ENCODE results near the gene FAM98C.

FAM98C gene

DNA sequence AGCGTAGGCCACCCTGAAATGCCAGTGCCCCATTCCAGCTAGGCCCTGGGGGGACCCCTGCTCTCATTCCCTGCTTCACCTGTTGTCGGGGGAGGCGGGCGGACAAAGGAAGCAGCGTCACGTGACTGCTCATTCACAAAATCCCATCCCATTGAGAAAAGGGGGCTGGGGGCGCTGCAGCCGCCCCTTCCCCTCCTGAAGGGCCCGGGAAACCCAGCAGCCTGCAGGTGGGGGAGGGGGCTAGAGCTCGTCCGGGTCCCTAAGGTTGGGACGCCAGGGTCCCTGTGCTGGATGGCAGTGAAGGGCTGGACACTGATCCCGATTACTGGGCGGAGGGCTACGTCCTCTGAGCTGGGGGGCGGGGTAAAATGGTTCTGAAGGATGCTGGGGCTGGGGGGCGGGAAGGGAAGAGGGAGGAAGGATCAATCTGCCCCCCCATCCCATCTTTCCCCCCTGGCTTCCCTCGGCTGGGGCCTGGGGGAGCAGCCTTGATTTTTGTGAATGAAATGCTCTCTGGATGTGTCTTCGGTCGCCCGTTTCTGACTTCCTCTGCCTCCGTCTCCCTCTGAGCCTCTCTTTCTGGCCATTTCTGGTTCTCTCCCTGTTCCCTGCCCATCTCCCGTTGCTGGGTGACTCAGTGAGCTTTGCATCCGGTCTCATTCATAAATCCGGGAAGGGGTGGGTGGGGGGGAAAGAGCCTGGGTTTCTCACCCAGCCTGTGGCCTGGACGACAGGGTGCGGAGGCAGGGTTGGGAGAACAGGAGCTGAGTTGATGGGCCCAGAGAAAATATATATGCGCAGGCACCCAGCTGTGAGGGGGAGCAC, 13.6 kb upstream of the FAM98C start:
- peaks cover 5% of the 10 kb centered on the region for H3K36me3 ChIP-seq (ENCODE audit: control insufficient read depth, low read depth, low read length)
- H3K27ac ChIP-seq (ENCODE audit: low read length) = peak overlapping the region; percentile 73
- H3K4me3 ChIP-seq (ENCODE audit: low read length) = peak overlapping the region; percentile 97
- H3K9me3 ChIP-seq (ENCODE audit: control insufficient read depth, low read depth, low read length) = no peaks in the 10 kb centered on the region
- peaks cover 14% of the 10 kb centered on the region for H3K4me1 ChIP-seq (ENCODE audit: control insufficient read depth, low read depth, low read length)
- H3K9ac ChIP-seq (ENCODE audit: low read length) = peak overlapping the region; percentile 87
- H3K27me3 ChIP-seq (ENCODE audit: control insufficient read depth, insufficient read depth, low read length) = no peaks in the 10 kb centered on the region

DNA sequence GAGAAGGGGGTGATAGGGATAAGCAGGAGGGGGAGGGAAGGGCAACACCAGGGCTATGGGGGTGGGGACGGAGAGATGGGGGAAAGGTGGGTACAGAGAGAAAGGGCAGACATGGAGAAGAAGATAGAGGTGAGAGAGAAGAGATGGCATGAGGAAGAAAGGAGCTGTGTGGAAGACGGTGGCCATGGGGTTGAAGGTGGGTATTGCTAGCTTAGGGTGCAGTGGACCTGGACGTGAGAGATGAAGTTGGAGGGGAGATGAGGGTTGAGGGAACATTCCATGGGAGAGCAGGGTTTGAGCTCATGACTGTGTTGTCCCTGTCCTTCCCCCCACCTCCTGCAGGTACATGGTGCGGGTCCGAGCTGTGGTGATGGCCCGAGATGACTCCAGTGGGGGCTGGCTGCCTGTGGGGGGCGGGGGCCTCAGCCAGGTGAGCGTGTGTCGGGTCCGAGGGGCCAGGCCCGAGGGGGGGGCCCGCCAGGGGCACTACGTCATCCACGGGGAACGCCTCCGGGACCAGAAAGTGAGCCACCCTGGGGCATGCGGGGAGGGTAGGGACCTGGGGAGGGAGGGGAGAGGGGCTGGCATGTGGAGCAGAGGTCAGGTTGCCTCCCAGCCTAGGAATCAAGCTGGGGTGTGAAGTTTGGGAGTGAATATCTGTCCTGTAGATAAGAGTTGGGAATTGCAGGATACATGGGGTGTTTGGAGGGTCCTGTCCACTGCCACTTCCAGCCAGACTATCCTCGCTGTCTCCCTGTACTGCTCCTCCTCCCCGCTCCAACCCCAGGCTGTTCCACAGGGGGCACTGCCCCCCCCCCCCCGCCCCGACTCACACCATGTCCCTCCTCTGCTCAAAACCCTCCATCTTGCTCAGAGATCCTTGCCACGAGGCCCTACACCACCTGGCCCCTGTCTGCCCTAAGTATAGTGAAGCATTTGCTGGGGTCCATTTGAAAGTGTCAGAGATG, 12.7 kb upstream of the FAM98C start:
- Histone ChIP-seq H3K27me3 (ENCODE audit: control insufficient read depth, insufficient read depth, low read length) (no peaks in the 10 kb centered on the region), H3K27ac (ENCODE audit: low read length) (no peak overlapping the region), H3K36me3 (ENCODE audit: control insufficient read depth, low read depth, low read length) (peaks cover 5% of the 10 kb centered on the region), H3K4me3 (ENCODE audit: low read length) (peak overlapping the region; percentile 97), H3K9ac (ENCODE audit: low read length) (peak overlapping the region; percentile 87), H3K9me3 (ENCODE audit: control insufficient read depth, low read depth, low read length) (no peaks in the 10 kb centered on the region), H3K4me1 (ENCODE audit: control insufficient read depth, low read depth, low read length) (peaks cover 14% of the 10 kb centered on the region)

DNA sequence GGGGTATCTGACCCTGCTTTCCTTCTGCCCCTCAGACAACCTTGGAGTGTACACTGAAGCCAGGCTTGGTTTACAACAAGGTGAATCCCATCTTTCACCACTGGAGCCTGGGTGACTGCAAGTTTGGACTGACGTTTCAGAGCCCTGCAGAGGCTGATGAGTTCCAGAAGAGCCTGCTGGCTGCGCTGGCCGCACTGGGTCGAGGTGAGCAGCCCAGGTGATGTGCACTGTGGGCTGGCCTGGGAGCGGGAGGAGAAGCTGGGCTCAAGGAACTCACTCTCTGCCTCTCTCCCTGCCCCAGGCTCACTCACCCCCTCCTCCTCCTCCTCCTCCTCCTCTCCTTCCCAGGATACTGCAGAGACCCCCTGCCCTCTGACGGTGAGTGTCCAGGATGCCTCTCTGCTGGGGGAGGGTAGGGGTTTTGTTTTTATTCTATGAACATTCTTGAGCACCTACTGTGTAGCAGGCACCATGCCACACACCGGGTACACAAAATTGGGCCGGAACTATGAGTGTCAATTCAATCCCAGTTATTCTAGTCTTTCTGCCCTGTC, 10.9 kb upstream of the FAM98C start:
- H3K9me3 ChIP-seq (ENCODE audit: control insufficient read depth, low read depth, low read length) = no peaks in the 10 kb centered on the region
- H3K27ac ChIP-seq (ENCODE audit: low read length) = no peak overlapping the region
- H3K27me3 ChIP-seq (ENCODE audit: control insufficient read depth, insufficient read depth, low read length) = peaks cover 6% of the 10 kb centered on the region
- H3K4me1 ChIP-seq (ENCODE audit: control insufficient read depth, low read depth, low read length) = peaks cover 14% of the 10 kb centered on the region
- H3K36me3 ChIP-seq (ENCODE audit: control insufficient read depth, low read depth, low read length) = peaks cover 5% of the 10 kb centered on the region
- no peak overlapping the region for H3K4me3 ChIP-seq (ENCODE audit: low read length)
- H3K9ac ChIP-seq (ENCODE audit: low read length) = no peak overlapping the region

DNA sequence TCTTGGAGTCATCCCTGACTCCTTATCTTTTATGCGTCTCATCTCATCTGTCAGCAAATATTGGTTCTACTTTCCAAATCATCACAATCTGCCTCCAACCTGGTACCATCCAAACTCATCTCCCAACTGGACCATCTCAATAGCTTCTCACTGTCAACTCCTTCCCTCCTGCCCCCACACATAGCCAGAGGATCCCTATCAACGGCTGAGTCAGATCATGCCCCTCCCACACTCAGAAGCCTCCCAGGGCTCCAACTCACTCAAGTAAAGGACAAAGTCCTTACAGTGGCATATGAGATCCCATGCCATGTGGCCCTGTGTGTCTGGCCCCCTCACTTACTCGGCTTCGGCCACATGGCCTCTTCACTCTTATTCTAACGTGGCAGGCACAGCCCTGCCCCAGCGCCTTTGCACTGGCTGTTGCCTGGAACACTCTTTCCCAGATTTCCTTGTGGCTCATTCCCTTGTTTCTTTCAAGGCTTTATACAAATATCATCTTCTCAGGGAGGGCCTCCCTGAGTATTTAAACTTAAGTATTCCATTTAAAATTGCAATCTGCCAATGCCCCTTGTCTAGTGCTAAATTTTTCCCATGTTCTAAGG, 10.1 kb upstream of the FAM98C start:
- peaks cover 14% of the 10 kb centered on the region for H3K4me1 ChIP-seq (ENCODE audit: control insufficient read depth, low read depth, low read length)
- H3K27ac ChIP-seq (ENCODE audit: low read length) = no peak overlapping the region
- peaks cover 14% of the 10 kb centered on the region for H3K27me3 ChIP-seq (ENCODE audit: control insufficient read depth, insufficient read depth, low read length)
- no peak overlapping the region for H3K4me3 ChIP-seq (ENCODE audit: low read length)
- H3K9me3 ChIP-seq (ENCODE audit: control insufficient read depth, low read depth, low read length) = no peaks in the 10 kb centered on the region
- H3K36me3 ChIP-seq (ENCODE audit: control insufficient read depth, low read depth, low read length) = peaks cover 5% of the 10 kb centered on the region
- H3K9ac ChIP-seq (ENCODE audit: low read length) = no peak overlapping the region

DNA sequence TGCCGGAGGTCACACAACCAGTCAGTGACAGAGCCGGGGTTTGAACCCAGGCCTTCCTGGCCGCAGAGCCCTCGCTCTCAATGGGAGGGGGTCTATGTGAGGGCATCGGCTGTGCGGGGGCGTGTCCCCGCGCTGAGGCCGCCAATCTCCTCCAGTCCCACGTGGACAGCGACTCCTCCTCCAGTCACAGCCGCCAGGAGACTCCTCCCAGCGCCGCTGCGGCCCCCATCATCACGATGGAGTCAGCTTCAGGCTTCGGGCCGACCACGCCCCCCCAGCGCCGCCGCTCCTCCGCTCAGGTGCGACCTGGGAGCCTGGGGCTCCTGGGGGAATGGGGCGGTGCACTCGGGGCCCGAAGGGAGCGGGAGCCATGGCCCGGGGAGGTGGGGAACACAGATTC, 8.4 kb upstream of the FAM98C start:
- H3K27ac ChIP-seq (ENCODE audit: low read length) = no peak overlapping the region
- H3K9me3 ChIP-seq (ENCODE audit: control insufficient read depth, low read depth, low read length) = no peaks in the 10 kb centered on the region
- peaks cover 5% of the 10 kb centered on the region for H3K36me3 ChIP-seq (ENCODE audit: control insufficient read depth, low read depth, low read length)
- H3K27me3 ChIP-seq (ENCODE audit: control insufficient read depth, insufficient read depth, low read length) = peaks cover 29% of the 10 kb centered on the region
- H3K4me1 ChIP-seq (ENCODE audit: control insufficient read depth, low read depth, low read length) = peaks cover 14% of the 10 kb centered on the region
- H3K9ac ChIP-seq (ENCODE audit: low read length) = no peak overlapping the region
- H3K4me3 ChIP-seq (ENCODE audit: low read length) = peak overlapping the region; percentile 28

DNA sequence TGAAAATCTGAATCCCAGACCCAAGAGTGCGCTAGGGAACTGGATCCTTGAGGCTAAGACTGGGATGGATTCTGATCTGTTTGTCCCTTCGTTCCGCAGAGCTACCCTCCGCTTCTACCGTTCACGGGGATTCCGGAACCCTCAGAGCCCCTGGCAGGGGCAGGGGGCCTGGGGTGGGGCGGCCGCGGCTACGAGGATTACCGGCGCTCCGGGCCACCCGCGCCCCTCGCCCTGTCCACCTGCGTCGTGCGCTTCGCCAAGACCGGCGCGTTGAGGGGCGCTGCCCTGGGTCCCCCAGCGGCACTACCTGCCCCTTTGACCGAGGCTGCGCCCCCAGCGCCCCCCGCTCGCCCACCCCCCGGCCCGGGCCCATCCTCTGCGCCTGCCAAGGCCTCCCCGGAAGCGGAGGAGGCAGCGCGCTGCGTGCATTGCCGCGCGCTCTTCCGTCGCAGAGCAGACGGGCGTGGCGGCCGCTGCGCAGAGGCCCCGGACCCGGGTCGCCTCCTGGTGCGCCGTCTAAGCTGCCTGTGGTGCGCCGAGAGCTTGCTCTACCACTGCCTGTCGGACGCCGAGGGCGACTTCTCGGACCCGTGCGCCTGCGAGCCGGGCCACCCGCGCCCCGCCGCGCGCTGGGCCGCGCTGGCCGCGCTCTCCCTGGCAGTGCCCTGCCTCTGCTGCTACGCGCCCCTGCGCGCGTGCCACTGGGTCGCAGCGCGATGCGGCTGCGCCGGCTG, 7.3 kb upstream of the FAM98C start:
- Histone ChIP-seq H3K27me3 (ENCODE audit: control insufficient read depth, insufficient read depth, low read length) (peaks cover 40% of the 10 kb centered on the region), H3K4me1 (ENCODE audit: control insufficient read depth, low read depth, low read length) (peaks cover 11% of the 10 kb centered on the region), H3K27ac (ENCODE audit: low read length) (no peak overlapping the region), H3K9me3 (ENCODE audit: control insufficient read depth, low read depth, low read length) (no peaks in the 10 kb centered on the region), H3K4me3 (ENCODE audit: low read length) (no peak overlapping the region), H3K9ac (ENCODE audit: low read length) (no peak overlapping the region), H3K36me3 (ENCODE audit: control insufficient read depth, low read depth, low read length) (peaks cover 5% of the 10 kb centered on the region)

DNA sequence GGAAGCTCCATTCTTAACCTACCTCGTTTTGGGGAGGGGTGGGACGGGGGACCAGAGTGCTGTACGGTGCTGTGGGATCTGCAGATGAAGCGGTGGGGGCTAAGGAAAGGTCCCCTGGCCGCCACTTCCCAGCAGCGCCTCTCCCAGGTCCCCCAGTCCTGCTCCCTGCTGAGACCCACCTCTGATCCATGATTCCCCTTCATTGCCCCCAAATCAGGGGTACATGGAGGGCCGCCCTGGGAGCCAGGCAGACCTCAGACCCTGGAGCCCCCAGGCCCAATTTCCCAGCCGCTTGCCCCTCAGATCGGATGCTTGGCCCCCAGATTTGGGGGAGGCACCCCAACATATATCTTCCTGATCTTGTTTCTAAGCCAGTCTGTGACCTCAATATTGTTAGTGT, 3.8 kb upstream of the FAM98C start:
- Histone ChIP-seq H3K9me3 (ENCODE audit: control insufficient read depth, low read depth, low read length) (no peaks in the 10 kb centered on the region), H3K4me3 (ENCODE audit: low read length) (no peak overlapping the region), H3K9ac (ENCODE audit: low read length) (no peak overlapping the region), H3K36me3 (ENCODE audit: control insufficient read depth, low read depth, low read length) (no peaks in the 10 kb centered on the region), H3K27me3 (ENCODE audit: control insufficient read depth, insufficient read depth, low read length) (peaks cover 58% of the 10 kb centered on the region), H3K4me1 (ENCODE audit: control insufficient read depth, low read depth, low read length) (no peaks in the 10 kb centered on the region), H3K27ac (ENCODE audit: low read length) (no peak overlapping the region)

DNA sequence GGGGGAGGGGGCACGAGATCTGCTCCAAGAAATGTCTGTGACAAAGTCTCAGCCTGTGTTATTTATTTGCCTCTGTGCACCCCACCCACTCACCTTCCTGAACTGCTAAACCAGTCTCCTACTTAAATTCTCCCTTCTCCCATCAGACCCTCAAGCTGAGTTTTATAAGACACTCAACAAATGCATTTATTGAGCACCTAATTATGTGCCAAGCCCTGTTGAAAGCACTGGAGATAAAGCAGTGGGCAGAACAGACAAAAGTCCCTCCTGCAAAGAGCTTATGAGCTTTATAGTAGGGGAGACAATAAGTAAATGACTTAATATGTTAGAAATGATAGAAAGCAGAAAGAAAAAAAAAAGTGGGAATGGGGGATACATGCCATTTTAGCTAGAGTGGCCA, 3.4 kb upstream of the FAM98C start:
- Histone ChIP-seq H3K4me1 (ENCODE audit: control insufficient read depth, low read depth, low read length) (no peaks in the 10 kb centered on the region), H3K27ac (ENCODE audit: low read length) (no peak overlapping the region)

DNA sequence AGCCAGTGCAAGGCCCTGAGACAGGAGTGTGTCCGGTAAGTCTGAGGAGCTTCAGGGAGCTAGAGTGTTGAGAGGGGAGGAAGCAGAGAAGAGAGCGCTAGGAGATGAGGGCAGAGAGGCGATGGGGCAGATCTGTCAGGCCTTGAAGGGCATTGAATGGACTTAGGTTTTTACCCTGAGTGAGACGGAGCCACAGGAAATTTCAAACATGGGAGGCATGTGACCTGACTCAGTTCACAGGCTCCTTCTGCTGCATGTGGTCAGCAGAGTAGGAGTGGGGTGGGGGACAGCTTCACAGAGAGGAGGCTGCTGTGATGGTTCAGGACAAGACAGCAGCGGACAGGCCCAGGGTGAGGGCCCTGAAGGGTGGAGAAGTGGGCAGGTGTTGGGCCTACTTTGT, 2.5 kb upstream of the FAM98C start:
- H3K9ac ChIP-seq (ENCODE audit: low read length) = no peak overlapping the region
- H3K9me3 ChIP-seq (ENCODE audit: control insufficient read depth, low read depth, low read length) = no peaks in the 10 kb centered on the region
- H3K27ac ChIP-seq (ENCODE audit: low read length) = no peak overlapping the region
- H3K4me3 ChIP-seq (ENCODE audit: low read length) = no peak overlapping the region
- peaks cover 61% of the 10 kb centered on the region for H3K27me3 ChIP-seq (ENCODE audit: control insufficient read depth, insufficient read depth, low read length)
- no peaks in the 10 kb centered on the region for H3K4me1 ChIP-seq (ENCODE audit: control insufficient read depth, low read depth, low read length)
- H3K36me3 ChIP-seq (ENCODE audit: control insufficient read depth, low read depth, low read length) = no peaks in the 10 kb centered on the region

More for the DNA sequence above, 3.4 kb upstream of the FAM98C start:
- Histone ChIP-seq H3K9me3 (ENCODE audit: control insufficient read depth, low read depth, low read length) (no peaks in the 10 kb centered on the region), H3K36me3 (ENCODE audit: control insufficient read depth, low read depth, low read length) (no peaks in the 10 kb centered on the region), H3K9ac (ENCODE audit: low read length) (no peak overlapping the region), H3K4me3 (ENCODE audit: low read length) (no peak overlapping the region), H3K27me3 (ENCODE audit: control insufficient read depth, insufficient read depth, low read length) (peaks cover 61% of the 10 kb centered on the region)

DNA sequence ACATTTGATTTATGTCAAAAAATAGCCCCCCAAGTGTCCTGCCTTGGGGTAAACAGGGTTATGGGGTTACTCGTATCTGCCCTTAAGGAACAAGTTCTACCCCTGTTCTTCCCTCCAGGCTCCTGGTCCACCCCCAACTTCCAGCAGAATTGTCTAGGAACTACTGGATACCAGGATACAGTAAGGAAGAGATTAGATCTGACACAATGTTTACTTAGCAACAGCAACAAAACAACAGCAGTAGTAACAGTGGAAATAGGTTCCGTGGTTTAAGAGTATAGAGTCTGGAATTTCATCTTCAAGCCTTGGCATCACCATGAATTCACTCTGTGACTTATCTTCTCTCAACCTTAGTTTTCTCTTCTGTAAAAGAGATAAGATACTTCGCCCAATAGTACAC, 1.7 kb upstream of the FAM98C start:
- Histone ChIP-seq H3K4me3 (ENCODE audit: low read length) (no peak overlapping the region), H3K27me3 (ENCODE audit: control insufficient read depth, insufficient read depth, low read length) (peaks cover 61% of the 10 kb centered on the region), H3K9me3 (ENCODE audit: control insufficient read depth, low read depth, low read length) (no peaks in the 10 kb centered on the region), H3K4me1 (ENCODE audit: control insufficient read depth, low read depth, low read length) (no peaks in the 10 kb centered on the region), H3K36me3 (ENCODE audit: control insufficient read depth, low read depth, low read length) (no peaks in the 10 kb centered on the region), H3K9ac (ENCODE audit: low read length) (no peak overlapping the region), H3K27ac (ENCODE audit: low read length) (no peak overlapping the region)

DNA sequence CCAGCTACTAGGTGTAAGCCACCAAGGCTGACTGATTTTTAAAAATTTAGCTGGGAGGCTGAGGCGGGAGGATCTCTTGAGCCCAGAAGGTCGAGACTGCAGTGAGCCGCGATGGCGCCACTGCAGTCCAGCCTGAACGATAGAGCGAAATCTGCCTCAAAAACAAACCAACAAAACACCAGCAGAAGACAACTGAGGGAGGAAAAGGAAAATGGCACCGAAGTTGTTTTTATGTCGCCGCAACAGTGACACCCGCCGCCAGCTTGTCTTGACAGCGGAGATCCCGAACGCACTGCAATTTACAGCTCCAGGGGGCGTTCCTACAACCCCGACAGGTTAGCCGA, 298 bp upstream of the FAM98C start:
- Histone ChIP-seq H3K27ac (ENCODE audit: low read length) (no peak overlapping the region), H3K9me3 (ENCODE audit: control insufficient read depth, low read depth, low read length) (no peaks in the 10 kb centered on the region), H3K4me3 (ENCODE audit: low read length) (peak overlapping the region; percentile 28), H3K9ac (ENCODE audit: low read length) (no peak overlapping the region), H3K27me3 (ENCODE audit: control insufficient read depth, insufficient read depth, low read length) (peaks cover 49% of the 10 kb centered on the region), H3K36me3 (ENCODE audit: control insufficient read depth, low read depth, low read length) (no peaks in the 10 kb centered on the region), H3K4me1 (ENCODE audit: control insufficient read depth, low read depth, low read length) (no peaks in the 10 kb centered on the region)
